Cerebellar nuclear complex (tissue), 1 donor: ENCODE data around the gene SPSB4.
"Not testable (repeated sequence)": the region's sequence is repeated elsewhere in the genome, so short reads cannot be mapped to it uniquely, and the experiment has no call there.

ENCODE experiments used
- DNase-seq, 2 experiments: peaks; one replicate each; lab custom pipeline; 2025; lab: John Stamatoyannopoulos, UW

SPSB4 gene

GRCh38 chr3:141050576-141051442 lies at the start of gene SPSB4:
Gene SPSB4, plus strand, starts transcription at chr3:141051347. Its CDS starts 14,758 bp downstream, at chr3:141066105.
- DNase-seq, result no peak

- DNase-seq, result no peak
Observed at GRCh38 chr3:141006344-141006743, 44.8 kb upstream of the SPSB4 start.

GRCh38 chr3:141009496-141009895 lies 41.7 kb upstream of the SPSB4 start:
- no peak for DNase-seq

GRCh38 chr3:141011232-141011996 lies 39.7 kb upstream of the SPSB4 start:
- no peak for DNase-seq

- DNase-seq, result no peak
Observed at GRCh38 chr3:141011997-141012262, 39.2 kb upstream of the SPSB4 start.

GRCh38 chr3:141012571-141012970 lies 38.6 kb upstream of the SPSB4 start:
- no peak for DNase-seq

- no peak for DNase-seq
Observed at GRCh38 chr3:141015481-141015880, 35.7 kb upstream of the SPSB4 start.

GRCh38 chr3:141017366-141018322 lies 33.5 kb upstream of the SPSB4 start:
- DNase-seq, result not testable (repeated sequence)

GRCh38 chr3:141019244-141019643 lies 31.9 kb upstream of the SPSB4 start:
- DNase-seq, result no peak

GRCh38 chr3:141020143-141020830 lies 30.9 kb upstream of the SPSB4 start:
- DNase-seq, result no peak

GRCh38 chr3:141021261-141021660 lies 29.9 kb upstream of the SPSB4 start:
- DNase-seq, result no peak

GRCh38 chr3:141030296-141030695 lies 20.9 kb upstream of the SPSB4 start:
- DNase-seq, result no peak

GRCh38 chr3:141039589-141039988 lies 11.6 kb upstream of the SPSB4 start:
- no peak for DNase-seq

GRCh38 chr3:141044695-141045641 lies 6.2 kb upstream of the SPSB4 start:
- DNase-seq, result no peak

- no peak for DNase-seq
Observed at GRCh38 chr3:141045849-141046248, 5.3 kb upstream of the SPSB4 start.

GRCh38 chr3:141047168-141047567 lies 4.0 kb upstream of the SPSB4 start:
- no peak for DNase-seq

GRCh38 chr3:141049681-141050080 lies 1.5 kb upstream of the SPSB4 start:
- DNase-seq, result no peak

- DNase-seq, result no peak
Observed at GRCh38 chr3:141051443-141052200, 475 bp downstream of the SPSB4 start.

- DNase-seq, result no peak
Observed at GRCh38 chr3:141052201-141053069, 1.3 kb downstream of the SPSB4 start.
